CD4-positive, alpha-beta T cell treated with Interleukin-15 for 1 hour (primary cell): ENCODE results near the gene APRT.

Source experiments
- DNase-seq: peaks from one replicate; pipeline ENCODE4 v3.0.0-alpha.2; 2020

APRT gene

DNA sequence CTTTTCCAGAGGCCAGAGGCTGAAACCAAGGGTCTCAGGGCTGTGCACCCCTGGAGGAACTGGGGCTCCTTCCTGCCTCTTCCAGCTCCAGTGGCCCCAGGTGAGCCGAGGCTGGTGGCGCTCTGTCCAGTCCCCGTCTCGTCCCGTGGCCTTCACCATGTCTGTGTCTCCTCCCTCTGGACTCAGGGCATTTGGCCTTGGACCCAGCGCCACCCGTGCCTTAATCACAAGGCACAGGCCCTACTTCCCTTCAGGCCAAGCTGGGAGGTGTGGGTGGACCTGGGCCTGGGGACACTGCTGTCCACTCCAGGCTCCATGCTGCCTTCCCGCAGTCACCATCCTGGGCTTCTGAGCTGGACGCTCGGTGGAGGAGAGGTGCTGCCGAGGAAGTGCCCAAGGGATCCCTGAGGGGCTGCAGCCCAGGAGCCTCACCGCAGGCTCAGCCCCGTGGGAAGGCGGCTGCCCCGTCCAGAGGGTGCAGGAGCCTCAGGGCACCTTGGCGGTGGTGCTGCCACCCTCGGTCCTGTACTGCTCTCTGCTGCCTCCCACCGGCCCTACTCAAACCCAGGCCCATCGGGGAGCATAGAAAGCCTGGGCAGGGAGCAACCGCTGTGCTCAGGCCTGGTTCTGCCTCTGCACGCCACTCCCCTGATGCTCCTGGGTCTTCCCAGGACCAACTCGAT lies 9.6 kb upstream of the APRT start:
- DNase-seq = no peak

DNA sequence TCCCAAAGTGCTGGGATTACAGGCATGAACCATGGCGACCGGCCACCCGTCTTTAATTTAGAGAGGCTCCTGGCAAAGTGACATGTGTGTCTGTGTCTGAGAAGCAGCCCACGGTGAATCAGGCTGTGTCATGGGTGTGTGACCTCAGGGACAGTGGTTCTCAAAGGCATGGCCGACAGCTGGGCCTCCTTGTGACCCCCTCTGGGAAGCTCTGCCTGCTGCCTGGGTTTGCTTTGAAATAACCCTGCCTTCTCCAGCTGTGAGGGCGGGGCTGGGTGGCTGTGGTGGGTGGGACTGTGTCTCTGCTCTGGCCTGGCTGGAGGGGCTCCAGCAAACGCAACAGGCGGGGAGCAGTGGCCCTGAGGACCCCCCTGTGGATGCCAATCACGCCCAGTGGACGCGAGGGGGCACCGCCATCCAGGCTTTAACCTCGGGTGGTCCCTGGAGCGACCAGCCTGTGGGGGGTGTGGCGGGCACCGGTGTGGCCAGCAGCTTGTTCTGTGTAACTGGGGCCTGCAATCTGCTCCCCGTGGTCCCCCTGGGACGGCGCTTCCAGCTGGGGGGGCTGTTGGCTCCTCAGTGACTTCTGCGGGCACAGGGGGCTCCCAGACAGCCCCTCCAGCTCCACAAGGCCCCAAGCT lies 8.8 kb upstream of the APRT start:
- DNase-seq = no peak

DNA sequence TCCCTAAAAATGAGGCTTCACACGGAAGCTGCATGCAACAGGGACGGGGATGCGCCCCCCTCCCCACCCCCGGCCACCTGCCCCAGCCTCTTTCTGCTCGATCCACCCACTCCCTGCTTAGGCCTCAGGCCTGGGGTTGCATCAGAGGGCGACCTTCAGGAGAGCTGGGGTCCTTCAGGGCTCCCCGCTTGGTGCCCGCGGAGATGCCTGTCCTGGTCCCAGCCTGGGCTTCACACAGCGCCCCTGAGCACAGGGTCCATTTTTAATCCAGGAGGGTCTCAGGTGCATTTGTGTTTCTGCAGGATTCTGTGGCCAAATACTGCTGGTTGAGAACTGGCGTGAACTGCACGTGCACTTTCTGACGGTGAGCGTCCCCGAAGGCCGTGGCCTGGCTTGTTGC lies 7.4 kb upstream of the APRT start:
- DNase-seq = no peak

DNA sequence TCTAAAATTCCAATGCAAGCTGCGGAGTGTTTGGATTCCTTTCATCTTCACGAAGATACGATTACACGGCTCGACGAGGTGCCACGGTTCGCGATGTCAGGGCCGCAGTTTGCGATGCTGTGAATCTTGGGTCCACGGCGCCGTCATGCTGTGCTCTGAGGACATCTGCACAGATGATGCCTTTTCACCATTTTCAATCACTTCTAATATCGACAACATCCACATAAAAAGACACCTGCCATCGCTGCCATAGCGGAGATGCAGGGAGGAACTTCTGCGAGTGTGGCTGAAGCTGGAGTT lies 6.8 kb upstream of the APRT start:
- DNase-seq = no peak

DNA sequence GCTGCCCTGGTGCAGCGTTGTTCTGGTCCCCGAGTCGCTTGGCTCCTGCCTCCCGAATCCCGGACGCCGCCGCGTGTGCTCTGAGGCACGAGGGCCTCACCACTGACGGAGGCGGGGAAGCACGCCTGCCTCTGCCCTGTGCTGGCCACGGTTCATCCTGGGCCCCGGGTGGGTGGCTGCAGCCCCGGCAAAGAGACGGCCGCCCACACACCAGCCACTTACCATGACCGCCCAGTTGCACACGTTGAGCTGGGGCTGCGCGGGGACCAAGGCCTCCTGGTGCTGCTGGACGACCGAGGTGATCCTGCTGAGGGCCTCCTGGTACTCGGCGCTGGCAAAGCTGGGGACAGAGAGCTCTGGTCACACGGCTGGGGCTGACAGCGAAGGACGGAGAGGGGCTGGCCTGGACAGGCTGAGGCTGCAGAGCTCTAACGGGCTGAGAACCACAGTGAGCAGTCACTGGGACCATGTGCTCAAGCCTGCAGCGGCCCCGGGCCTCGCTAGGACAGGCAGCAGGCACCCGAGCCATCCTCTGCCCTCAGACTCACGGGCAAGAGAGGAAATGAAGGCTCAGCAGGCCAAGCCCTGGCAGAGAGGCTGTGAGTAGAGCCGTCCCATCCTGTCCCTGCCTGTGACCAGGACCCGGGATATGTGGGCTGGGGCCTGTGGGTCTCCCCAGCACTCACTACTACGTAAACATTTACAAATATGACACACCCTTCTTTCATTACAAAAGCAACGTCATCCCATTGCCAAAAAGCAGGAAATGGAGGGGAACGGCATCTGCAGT lies 6.3 kb upstream of the APRT start:
- DNase-seq = no peak

DNA sequence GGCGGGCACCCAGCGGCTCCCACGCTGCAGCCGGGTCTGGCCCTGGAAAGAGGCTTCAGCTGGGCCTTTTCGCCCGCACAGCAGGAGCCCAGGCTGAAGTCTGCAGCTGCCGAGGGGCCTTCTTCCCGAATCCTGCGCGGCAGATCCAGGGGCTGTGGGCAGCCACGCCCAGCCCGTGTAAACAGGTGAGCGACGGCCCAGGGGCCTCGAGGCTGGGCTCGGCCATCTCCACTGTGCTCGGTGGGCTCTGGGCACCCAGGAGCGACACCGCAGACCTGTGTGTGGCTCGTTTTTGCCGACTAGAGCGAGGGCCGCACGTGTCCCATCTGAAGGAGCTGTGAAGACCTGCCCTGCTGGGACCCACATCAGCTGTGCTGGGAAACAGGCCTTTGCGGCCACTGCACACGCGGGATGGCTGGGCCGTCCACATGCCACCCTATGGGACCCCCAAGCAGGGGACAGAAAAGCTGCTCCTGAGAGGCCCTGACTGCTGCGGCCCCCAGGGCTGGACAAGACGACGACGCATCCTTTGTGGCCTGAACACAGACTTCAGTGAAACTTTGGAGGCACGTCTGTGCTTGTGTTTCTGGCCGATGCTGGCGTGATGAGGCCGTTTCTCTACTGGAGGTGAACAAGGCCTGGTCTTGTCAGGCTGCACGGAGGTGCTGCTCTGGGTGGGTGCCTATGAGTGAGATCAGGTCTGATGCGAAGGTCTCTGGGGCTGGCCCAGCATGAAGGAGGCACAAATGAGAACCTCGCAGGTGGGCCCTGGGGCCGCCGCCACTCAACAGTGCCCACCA lies 5.2 kb upstream of the APRT start:
- no peak for DNase-seq

DNA sequence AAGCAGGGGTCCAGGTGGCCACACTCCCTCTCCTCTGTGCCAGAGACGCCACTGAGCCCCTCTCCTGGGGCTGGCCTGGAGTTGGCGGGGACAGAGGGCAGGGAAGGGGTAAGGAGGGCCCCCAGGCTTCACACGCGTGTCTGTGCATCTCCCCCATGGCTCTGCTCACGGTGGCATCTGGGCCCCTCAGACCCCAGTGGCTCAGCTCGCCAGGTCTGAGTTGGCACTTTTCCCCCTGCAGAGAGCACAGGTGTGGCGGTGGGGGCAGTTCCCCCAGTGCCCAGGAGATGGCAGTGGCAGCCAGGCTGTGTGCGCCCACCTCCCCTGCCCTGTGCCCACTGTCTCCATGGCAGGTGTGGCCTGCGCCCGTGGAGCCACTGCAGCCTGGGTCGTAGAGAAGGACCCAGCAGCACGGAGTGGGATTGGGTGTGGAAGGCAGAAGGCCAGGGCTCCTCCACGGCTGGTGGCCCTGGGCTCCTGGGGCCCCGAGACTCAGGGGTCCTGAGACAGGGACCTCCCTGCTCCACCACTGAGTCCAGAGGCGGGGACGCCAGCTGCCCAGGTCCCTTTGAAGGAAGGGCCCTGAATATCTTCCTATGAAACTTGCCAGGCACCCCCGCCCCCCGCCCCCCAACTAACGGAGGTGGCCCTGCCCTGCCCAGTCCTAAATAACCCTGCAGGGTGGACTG lies 4.3 kb upstream of the APRT start:
- peak; percentile 54 for DNase-seq

DNA sequence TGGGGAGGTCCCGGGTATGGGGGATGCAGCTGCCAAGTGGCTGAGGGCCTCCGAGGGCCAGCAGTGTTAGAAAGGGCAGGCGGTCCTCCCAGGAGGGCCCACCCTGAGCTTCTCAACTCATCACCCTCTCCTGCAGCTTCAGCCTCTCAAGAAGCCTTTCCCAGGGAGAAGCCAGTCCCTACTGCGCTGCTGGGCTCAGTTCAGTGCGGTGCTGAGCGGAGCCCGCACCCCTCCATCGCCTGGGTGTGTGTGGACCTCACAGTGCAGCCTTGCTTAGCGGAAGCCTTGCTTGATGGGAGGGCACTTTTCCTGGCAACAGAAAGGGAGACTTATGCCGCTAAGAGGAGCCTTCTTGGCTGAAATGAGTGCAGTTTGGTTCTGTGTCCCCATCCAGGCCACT lies 3.5 kb upstream of the APRT start:
- DNase-seq = no peak

DNA sequence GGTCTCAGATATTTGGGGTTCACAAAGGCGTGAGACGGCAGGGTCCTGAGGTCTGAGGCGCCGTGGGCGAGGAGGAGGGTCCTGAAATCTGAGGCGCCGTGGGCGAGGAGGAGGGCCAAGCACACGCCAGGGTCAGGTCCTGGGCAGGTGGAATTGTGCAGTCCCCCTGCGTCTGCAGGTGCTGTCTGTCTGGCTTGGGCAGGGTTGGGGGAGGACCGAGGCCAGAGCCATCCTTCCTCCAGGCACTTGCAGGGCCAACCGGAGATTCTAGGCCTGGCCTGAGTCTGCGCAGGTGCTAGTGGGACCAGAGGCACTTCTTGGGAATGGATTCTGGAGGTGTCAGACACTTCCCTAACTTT lies 2.4 kb upstream of the APRT start:
- no peak for DNase-seq

DNA sequence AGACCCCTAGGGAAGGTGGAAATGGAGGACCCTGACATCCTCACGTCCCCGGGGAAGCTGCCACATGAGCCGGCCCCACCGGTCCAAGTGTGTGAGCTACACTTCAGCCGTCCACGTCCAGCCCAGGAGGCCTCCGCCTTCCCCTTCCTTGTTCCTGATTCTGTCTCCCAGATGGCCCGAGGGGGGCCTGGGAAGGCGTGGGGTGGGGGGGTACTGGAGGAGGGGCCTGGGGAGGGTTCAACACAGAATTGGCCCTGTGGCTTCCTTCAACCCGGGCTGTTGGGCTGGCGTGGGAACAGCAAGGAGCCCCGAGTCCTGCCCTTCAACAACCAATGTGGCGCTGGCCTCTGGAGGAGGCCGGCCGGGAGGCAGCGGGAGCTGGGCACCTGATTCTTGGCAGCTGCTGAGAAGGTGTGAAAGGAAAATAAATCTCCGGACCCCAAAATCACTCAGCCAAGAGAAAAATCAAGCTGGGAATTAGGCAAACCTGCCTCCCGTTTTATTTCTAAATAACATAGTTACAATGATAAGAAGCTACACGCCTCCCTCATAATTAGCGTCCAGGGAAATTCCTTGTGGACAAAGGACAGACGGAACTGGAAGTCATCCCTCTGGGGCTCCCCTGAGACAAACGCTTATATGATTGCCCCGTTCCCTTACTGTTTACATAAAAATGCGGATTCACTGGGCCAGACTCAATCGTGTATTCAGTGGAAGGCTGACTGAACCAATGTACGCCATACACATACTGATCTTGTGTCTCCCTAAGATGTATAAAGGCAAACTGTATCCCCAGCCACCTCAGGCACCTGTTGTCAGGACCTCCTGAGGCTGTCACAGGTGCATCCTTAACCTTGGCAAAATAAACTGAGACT lies 1.8 kb upstream of the APRT start:
- DNase-seq = no peak

DNA sequence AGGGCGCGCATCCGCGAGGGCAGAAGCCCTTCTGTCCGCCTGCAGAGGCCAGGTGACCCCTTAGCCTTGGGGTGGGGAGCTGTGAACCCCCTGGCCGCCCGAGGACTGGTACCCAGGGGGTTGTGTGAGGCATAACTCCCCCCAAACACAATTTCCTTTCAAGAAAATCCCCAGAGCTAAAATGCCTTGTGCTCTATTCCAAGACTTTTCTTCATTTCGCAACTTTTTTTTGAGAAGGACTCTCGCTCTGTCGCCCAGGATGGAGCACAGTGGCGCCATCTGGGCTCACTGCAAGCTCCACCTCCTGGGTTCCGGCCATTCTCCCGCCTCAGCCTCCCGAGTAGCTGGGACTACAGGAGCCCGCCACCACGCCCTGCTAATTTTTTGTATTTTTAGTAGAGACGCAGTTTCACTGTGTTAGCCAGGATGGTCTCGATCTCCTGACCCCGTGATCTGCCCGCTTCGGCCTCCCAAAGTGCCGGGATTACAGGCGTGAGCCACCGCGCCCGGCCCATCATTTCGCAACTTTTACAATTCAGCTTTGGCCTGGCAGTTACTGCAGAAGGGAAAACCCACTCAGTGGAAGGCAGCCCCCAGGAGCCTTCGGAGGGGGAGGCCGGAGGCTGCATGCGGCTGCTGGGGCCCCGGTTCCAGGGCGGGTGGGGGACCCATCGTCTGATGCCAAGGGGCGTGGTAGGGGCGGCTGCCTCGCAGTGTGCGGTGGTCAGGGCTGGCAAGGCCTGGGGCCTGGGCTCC lies 963 bp upstream of the APRT start:
- no peak for DNase-seq

DNA sequence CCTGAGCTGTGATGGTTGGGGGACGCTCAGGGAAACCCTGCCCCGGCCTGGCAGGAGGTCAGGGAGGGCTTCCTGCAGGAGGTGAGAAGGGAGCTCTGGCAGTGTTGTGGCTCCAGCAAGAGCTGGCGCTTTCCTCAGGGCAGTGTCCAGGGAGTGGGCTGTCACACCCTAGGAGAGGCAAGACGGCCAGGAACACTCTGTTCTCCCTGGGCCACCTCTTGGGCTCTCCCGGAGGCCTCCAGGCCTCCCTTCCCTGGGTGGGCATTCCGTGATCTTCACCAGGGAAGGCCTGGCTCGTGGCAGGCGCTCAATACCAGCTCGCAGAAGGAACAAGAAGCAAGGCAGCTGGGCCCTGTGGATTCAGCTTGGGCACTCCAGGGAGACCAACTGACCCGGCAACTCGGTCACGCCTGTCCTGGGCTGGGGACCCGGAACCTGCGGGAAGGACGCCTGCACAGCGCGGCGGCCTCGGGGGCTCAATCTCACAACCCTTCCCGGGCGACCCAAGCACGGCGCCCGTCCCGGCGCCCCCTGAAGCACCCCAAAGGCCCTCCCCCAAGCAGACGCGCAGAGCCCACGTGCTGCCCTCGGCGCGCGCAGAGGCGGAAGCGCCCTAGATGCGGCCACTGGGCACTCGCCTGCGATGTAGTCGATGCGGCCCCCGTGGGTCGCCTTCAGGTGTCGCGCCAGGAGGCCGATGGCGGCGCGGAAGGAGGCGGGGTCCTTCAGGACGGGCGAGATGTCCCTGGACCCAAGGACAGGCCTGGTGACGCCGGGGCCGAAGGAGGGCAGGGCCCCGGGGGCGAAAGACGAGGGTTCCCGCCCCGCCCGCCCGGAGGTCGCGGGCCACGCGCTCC lies 588 bp downstream of the APRT start:
- peak; percentile 68 for DNase-seq

DNA sequence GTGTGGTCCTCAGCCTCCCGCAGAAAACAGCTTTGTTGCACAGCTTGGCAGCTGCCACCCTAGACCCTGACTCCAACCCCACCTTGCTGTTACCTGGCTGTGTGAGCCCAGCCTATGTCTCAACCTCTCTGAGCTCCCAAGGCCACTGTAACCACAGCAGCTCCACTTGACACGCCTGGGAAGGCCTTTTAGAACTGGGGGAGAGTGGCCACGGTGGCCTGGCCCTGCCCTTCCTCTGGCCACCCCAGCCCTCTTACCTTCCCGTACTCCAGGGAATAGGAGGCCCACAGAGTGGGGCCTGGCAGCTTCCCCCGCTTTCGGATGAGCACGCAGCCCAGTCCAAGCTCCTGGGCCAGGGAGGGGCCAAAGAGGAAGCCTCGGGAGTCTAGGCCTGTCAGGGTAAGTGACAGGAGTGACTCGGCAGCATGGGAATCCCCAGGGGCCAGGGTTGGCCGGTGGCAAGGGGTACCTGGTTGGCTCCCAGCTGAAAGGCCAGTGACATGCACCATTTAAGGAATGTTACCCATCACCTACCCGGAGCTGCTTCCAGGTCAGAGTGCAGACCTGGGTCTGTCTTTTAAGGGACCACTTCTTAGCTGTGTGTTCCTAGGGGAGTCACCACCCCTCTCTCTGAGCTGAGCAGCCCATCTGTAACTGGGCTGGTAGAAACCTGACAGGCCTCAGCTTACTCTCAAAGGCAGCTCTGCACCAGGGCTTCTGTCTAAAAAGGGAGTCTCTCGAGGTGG lies 1.4 kb downstream of the APRT start:
- DNase-seq = peak; percentile 40

DNA sequence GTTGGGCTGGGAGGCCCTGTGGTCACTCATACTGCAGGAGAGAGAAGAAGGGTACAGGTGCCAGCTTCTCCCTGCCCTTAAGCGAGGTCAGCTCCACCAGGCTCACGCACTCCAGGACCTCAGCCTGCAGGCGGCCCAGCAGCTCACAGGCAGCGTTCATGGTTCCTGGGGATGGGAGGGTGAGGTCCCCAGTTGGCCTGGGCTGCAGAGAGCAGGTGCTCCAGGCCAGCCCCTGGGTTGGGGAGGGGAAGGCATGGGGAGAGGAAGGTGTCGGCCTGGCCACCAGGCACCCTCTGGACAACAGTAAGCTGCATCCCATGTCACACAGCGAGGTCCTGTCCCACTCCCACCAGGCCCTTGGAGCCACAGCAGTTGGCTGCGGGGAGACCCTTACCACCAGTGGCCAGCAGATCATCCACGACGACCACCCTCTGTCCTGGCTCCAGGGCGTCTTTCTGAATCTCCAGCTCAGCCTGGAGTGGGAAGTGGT lies 2.0 kb downstream of the APRT start:
- no peak for DNase-seq

DNA sequence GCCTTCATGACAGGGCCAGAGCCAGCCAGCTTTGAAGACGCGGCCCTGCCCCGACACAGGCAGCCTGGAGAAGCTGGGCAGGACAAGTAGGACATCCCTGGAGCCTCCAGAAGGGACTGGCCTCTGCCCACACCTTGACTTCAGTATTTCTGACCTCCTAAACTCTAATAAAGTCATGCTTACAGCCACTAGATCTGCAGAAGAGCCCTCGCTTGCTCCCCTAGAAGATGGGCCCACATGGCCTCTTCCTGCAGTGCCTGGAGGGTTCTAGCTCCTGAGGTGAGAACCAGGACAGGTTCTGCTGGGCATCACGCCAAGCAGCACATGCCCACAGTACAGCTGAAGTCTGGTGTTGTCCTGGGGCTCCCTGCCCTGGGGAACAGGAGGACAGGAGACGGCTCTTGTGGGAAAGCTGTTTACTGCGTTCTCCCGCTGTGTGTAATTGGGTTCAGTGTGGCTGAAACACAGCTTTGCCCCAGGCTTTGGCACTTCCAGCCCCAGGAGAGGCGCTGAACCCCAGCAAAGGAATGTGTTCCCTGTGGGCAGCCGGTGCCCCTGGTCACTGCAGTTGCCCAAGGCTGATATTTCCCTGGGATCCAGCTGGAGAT lies 2.6 kb downstream of the APRT start:
- no peak for DNase-seq

DNA sequence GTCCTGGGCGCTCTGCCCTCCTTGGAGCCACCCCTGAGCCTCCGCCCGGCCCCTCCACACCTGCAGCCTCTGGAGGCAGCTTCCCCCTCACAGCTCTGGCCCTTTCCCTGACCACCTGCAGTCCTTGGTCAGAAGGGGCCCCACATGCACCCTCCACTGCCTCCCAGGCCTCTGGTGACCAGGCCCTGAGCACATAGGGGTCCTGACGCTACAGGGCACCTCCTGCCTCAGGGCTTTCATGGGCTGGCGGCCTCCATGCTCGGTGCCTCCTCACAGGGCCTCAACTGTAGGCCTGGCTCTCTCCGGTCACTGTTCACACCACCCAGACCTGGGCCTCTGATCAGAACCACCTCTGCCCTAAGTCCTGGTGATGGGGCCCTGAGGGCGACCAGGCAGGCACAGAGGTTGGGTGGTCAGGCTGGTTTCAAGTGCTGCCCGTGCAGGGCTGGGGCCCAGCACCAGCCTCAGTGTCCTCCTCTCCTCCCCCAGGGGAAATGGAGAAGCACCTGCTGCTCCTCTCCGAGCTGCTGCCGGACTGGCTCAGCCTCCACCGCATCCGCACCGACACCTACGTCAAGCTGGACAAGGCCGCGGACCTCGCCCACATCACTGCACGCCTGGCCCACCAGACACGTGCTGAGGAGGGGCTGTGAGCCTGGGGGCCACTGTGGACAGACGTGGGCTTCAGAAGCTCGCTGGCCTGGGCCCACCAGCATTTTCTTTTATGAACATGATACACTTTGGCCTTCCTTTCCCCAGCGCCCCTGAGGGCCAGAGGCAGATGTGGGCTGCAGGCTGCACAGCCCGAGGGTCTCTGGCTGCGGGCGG lies 3.9 kb downstream of the APRT start:
- no peak for DNase-seq

DNA sequence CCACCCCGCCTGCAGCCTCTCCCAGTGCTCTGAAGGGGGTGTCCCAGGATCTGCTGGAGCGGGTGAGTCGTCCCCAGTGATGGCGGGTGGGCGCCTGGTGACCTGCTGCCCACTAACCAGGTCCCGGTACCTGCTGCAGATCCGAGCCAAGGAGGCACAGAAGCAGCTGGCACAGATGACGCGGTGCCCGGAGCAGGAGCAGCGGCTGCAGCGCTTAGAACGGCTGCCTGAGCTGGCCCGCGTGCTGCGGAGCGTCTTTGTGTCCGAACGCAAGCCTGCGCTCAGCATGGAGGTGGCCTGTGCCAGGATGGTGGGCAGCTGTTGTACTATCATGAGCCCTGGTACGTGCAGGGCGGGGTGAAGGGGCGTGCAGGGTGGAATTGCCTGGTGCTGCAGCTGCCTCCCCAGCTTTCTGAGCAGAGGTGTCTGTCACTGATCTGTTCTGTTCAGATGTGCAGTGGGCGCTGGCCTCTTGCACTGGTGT lies 4.5 kb downstream of the APRT start:
- no peak for DNase-seq
